Neural cell (in vitro differentiated cells): ENCODE data around the gene TMEM9. TPM values are rescaled to one million over a fixed set of nuclear protein-coding genes. Genes with fewer than 3 reads are reported as not detected.

Source experiments
- H2AFZ ChIP-seq: fragments of 200-600, 300-800 bp; sonication (generic), shearing (Covaris generic); 2 replicates; pipeline ENCODE4 v1.6.0; 2014; ENCODE audit warnings: low read depth, mild to moderate bottlenecking, antibody characterized with exemption, low read length, moderate library complexity
- H3F3A ChIP-seq: fragments of 200-600 bp; shearing (Covaris generic); 2 replicates; pipeline ENCODE4 v1.6.1; 2016; ENCODE audit warnings: mild to moderate bottlenecking, moderate library complexity, mixed read lengths, antibody characterized with exemption, low read length; ENCODE audit not compliant: insufficient read depth, poor library complexity, severe bottlenecking
- H3K27ac ChIP-seq: fragments of 200-600, 300-800 bp; sonication (generic), shearing (Covaris generic); 2 replicates; pipeline ENCODE4 v1.5.1; 2014; ENCODE audit warnings: mild to moderate bottlenecking, low read length, moderate library complexity
- H3K27me3 ChIP-seq: fragments of 300-800, 200-600 bp; sonication (generic), shearing (Covaris generic); 2 replicates; pipeline ENCODE4 v1.6.0; 2014; ENCODE audit warnings: mild to moderate bottlenecking, low read depth, low read length, moderate library complexity; ENCODE audit not compliant: insufficient read depth
- H3K36me3 ChIP-seq: fragments of 300-800, 200-600 bp; sonication (generic), shearing (Covaris generic); 2 replicates; pipeline ENCODE4 v1.5.1; 2014; ENCODE audit warnings: mild to moderate bottlenecking, antibody characterized with exemption, low read length, moderate library complexity; ENCODE audit not compliant: insufficient read depth
- H3K4me2 ChIP-seq: fragments of 300-800, 200-600 bp; sonication (generic), shearing (Covaris generic); 2 replicates; pipeline ENCODE4 v1.6.0; 2014; ENCODE audit warnings: mild to moderate bottlenecking, low read length
- H3K4me3 ChIP-seq: fragments of 300-800, 200-600 bp; sonication (generic), shearing (Covaris generic); 2 replicates; pipeline ENCODE4 v1.5.1; 2014; ENCODE audit warnings: mild to moderate bottlenecking, low read length, moderate library complexity
- H3K79me2 ChIP-seq: fragments of 200-600 bp; shearing (Covaris generic); replicated peaks from 2 replicates; pipeline ENCODE4 v1.6.0; 2014; ENCODE audit warnings: mild to moderate bottlenecking, low read length, moderate library complexity; ENCODE audit not compliant: insufficient read depth
- H3K9ac ChIP-seq: fragments of 300-800, 200-600 bp; sonication (generic), shearing (Covaris generic); 2 replicates; pipeline ENCODE4 v1.6.1; 2016; ENCODE audit warnings: mild to moderate bottlenecking, low read length, mixed read lengths
- H3K9me2 ChIP-seq: fragments of 200-600 bp; shearing (Covaris generic); 2 replicates; pipeline ENCODE4 v1.6.1; 2016; ENCODE audit warnings: mild to moderate bottlenecking, low read length, mixed read lengths; ENCODE audit not compliant: insufficient read depth
- H3K9me3 ChIP-seq: fragments of 200-600, 300-800 bp; sonication (generic), shearing (Covaris generic); 2 replicates; pipeline ENCODE4 v1.6.1; 2016; ENCODE audit warnings: mild to moderate bottlenecking, mixed run types, low read length, moderate library complexity, mixed read lengths
- H4K20me1 ChIP-seq: fragments of 200-600 bp; shearing (Covaris generic); 2 replicates; pipeline ENCODE4 v1.6.1; 2016; ENCODE audit warnings: mild to moderate bottlenecking, mixed run types; ENCODE audit not compliant: insufficient read depth
- CTCF ChIP-seq: fragments of 450-650 bp; IDR thresholded peaks from 2 replicates; pipeline ENCODE4 v1.5.1; 2014; ENCODE audit warnings: antibody characterized with exemption, mild to moderate bottlenecking, moderate library complexity; ENCODE audit not compliant: poor library complexity, severe bottlenecking
- EP300 ChIP-seq: fragments of 450-650 bp; conservative IDR thresholded peaks from 2 replicates; pipeline ENCODE4 v1.6.1; 2014; ENCODE audit warnings: antibody characterized with exemption, mild to moderate bottlenecking, moderate library complexity; ENCODE audit not compliant: poor library complexity, severe bottlenecking
- EZH2 ChIP-seq: fragments of 200-600, 300-800 bp; shearing (Covaris generic), sonication (generic); IDR thresholded peaks from 2 replicates; pipeline ENCODE4 v1.6.1; 2014; ENCODE audit warnings: antibody characterized with exemption, low read length, borderline replicate concordance, mild to moderate bottlenecking; ENCODE audit not compliant: insufficient read depth, poor library complexity, severe bottlenecking
- MXI1 ChIP-seq: fragments of 450-650 bp; conservative IDR thresholded peaks from 2 replicates; pipeline ENCODE4 v1.6.1; 2014; ENCODE audit warnings: antibody characterized with exemption, mild to moderate bottlenecking; ENCODE audit not compliant: poor library complexity, severe bottlenecking
- POLR2AphosphoS5 ChIP-seq: IDR thresholded peaks from 2 replicates; pipeline ENCODE4 v1.6.1; 2012
- RAD21 ChIP-seq: fragments of 450-650 bp; conservative IDR thresholded peaks from 2 replicates; pipeline ENCODE4 v1.6.1; 2014; ENCODE audit warnings: antibody characterized with exemption, mild to moderate bottlenecking, moderate library complexity
- REST ChIP-seq: IDR thresholded peaks from 2 replicates; pipeline ENCODE4 v1.6.1; 2012; ENCODE audit warnings: borderline replicate concordance
- SMC3 ChIP-seq: fragments of 450-650 bp; conservative IDR thresholded peaks from 2 replicates; pipeline ENCODE4 v1.6.1; 2014; ENCODE audit warnings: antibody characterized with exemption, mild to moderate bottlenecking, moderate library complexity; ENCODE audit not compliant: poor library complexity
- TAF1 ChIP-seq: IDR thresholded peaks from 2 replicates; pipeline ENCODE4 v1.6.1; 2012; ENCODE audit warnings: low read depth
- polyA plus RNA-seq: library from polyadenylated mRNA; depleted of rRNA; stranded (reverse); fragments of >200 nt; gene quantifications from 2 replicates; pipeline ENCODE4 v1.2.3, GENCODE V29; 2014

The TMEM9 gene
- polyA plus RNA-seq, 1 donor from 2014 or later: 182 TPM

- Histone ChIP-seq H3K79me2 (no peaks in the 10 kb centered on the region), H3K4me2 (no peak overlapping the region), H3K9ac (no peak overlapping the region), H3F3A (no peaks in the 10 kb centered on the region), H3K9me3 (no peaks in the 10 kb centered on the region), H3K9me2 (no peaks in the 10 kb centered on the region), H2AFZ (no peak overlapping the region), H3K36me3 (no peaks in the 10 kb centered on the region), H4K20me1 (no peaks in the 10 kb centered on the region), H3K27me3 (no peaks in the 10 kb centered on the region), H3K27ac (no peak overlapping the region), H3K4me3 (no peak overlapping the region)
- TF ChIP-seq EP300 (no peak), TAF1 (no peak), CTCF (no peak), SMC3 (no peak), POLR2AphosphoS5 (no peak), EZH2 (no peak), RAD21 (no peak), MXI1 (no peak), REST (no peak)
Measured at GRCh38 chr1:201194046-201194445, 39.8 kb upstream of the TMEM9 start.

GRCh38 chr1:201192261-201192788 is 38.1 kb upstream of the TMEM9 start:
- Histone ChIP-seq H3K4me2 (no peak overlapping the region), H3K79me2 (no peaks in the 10 kb centered on the region), H3F3A (no peaks in the 10 kb centered on the region), H2AFZ (no peak overlapping the region), H3K4me3 (no peak overlapping the region), H4K20me1 (no peaks in the 10 kb centered on the region), H3K9me2 (no peaks in the 10 kb centered on the region), H3K27me3 (no peaks in the 10 kb centered on the region), H3K9me3 (no peaks in the 10 kb centered on the region), H3K9ac (no peak overlapping the region), H3K36me3 (no peaks in the 10 kb centered on the region), H3K27ac (no peak overlapping the region)
- TF ChIP-seq POLR2AphosphoS5 (no peak), TAF1 (no peak)
